Right lobe of liver (tissue), 6 donors: ENCODE data around the gene CMPK2. TPM values are rescaled to one million over a fixed set of nuclear protein-coding genes. Genes with fewer than 3 reads are reported as not detected.

Experiments
- ATAC-seq, 4 donors: fragments of 200-7000 bp; cut with Tn5 transposase; one replicate each; pipeline ENCODE4 v1.9.1; 2020; ENCODE audit warnings: mild to moderate bottlenecking in 4 of 4, moderate library complexity in 4 of 4
- DNase-seq, 3 donors: peaks; one replicate each; pipeline ENCODE4 v3.0.0-alpha.2; 2020
- H3K27ac ChIP-seq, 3 donors: fragments of 200-600 bp; one replicate each; pipeline ENCODE4 v1.8.0; 2022
- H3K27me3 ChIP-seq, 2 donors: fragments of 200-600 bp; one replicate each; pipeline ENCODE4 v1.8.0; 2022
- H3K36me3 ChIP-seq, 4 donors: fragments of 200-600 bp; sonication (generic) in 1 of 4; one replicate each; pipeline versions ENCODE4 v1.5.1 to v1.8.0; 2017 to 2022; ENCODE audit warnings: control low read depth in 1 of 4
- H3K4me1 ChIP-seq, 4 donors: fragments of 200-600 bp; sonication (generic) in 1 of 4; one replicate each; pipeline versions ENCODE4 v1.5.1 to v1.8.0; 2017 to 2022; ENCODE audit warnings: control low read depth in 1 of 4
- H3K4me3 ChIP-seq, 3 donors: fragments of 200-600 bp; one replicate each; pipeline ENCODE4 v1.8.0; 2022
- H3K9me3 ChIP-seq, 4 donors: fragments of 200-600 bp; sonication (generic) in 1 of 4; one replicate each; pipeline versions ENCODE4 v1.5.1 to v1.8.0; 2017 to 2022; ENCODE audit warnings: control low read depth in 1 of 4
- POLR2A ChIP-seq: fragments of 450-650 bp; IDR thresholded peaks from one replicate; pipeline ENCODE4 v1.6.1; 2017; ENCODE audit warnings: antibody characterized with exemption, mild to moderate bottlenecking
- WGBS: methylation state at CpG from one replicate; pipeline ENCODE4 v1.1.6; 2018; ENCODE audit warnings: low coverage, low lambda C conversion rate; ENCODE audit not compliant: insufficient coverage; ENCODE audit errors: missing lambda C conversion rate; 5-methylcytosine and 5-hydroxymethylcytosine counted together
- intact Hi-C, 2 donors: fragments of 100-400 bp; cut with DNase I; formaldehyde crosslinking; loops; one replicate each; pipeline versions ENCODE4 v1.11.2 to v1.14.1; 2022
- total RNA-seq, 6 experiments: library from RNA; depleted of rRNA in 2 of 6; stranded (reverse); fragments of >200 nt in 2 of 6; fragmentation: NEBNext Ultra II Directional in 3 of 6; extraction: Animal tissue kit (Norgen Biotek cat#: 25700) in 3 of 6; gene quantifications; one replicate each; pipeline versions ENCODE4 v1.1.0 to v1.2.4, GENCODE V29; 2016 to 2023
- TF ChIP-seq, protein P1 (sequence below), 4 donors: fragments of 200-600 bp in 3 of 4; fragments of 450-650 bp in 1 of 4; IDR thresholded peaks; one replicate each; pipeline versions ENCODE4 v1.5.1 to v1.8.0; 2016 to 2022; ENCODE audit warnings: antibody characterized with exemption in 4 of 4, mild to moderate bottlenecking in 2 of 4
- donor health status: DM: no; HTN: yes; CAD: no.
- donor health status: DM: no; HTN: no; CAD: no.
- donor health status: DM: no; HTN: no; CAD: no.
- donor health status: DM: no; HTN: yes; CAD: no.
- donor health status: DM: no; HTN: yes; CAD: no.

The CMPK2 gene
- total RNA-seq, 6 experiments from 2014 or later: 1.9 to 5.1 (median 3.8) TPM

DNA sequence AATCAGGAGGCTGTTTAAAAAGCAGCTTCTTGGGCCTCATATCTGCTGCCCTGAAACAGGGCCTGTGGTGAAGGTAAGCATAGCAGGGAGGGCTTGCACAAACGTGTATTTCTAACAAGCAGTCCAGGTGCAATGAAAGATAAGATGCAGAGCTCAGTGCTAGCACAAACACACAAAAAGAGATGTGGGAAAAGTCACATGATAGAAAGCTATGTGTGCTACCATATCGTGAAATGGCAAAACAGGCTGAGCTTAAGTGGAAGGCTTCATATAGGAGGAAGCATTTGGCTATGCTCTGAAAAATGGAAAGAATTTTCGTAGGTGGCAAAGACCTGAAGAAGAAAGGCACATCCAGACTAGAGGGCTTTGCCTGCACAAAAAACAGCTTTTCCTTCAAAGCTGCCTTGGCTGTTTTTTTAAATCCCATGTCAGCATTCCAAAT lies 22.1 kb upstream of the CMPK2 start:
- intact Hi-C loops: no loop called here
- ATAC-seq: no peak
- no peak overlapping the region for H3K4me3 ChIP-seq

DNA sequence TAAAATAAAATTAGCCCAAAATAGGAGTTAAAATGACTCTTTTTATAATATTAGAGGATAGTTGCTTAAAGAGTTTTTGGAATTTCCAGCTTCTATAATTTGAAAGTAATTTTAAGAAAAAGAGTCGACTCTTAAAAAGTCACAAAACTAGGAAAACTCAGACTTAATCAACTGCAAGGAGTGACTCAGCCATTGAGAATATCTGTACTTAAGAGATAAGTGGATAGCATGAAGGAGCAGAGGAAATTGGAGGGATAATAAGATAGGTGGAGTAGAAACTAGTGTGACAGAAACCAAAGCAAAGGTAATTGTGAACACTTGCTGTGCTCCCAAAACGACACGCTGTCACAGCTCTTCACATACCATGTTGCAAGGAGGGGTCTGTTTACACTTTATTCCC lies 20.3 kb upstream of the CMPK2 start:
- Histone ChIP-seq H3K27ac (no peak overlapping the region), H3K36me3 (no peaks in the 10 kb centered on the region), H3K27me3 (no peaks in the 10 kb centered on the region), H3K9me3 (no peaks in the 10 kb centered on the region), H3K4me1 (no peaks in the 10 kb centered on the region), H3K4me3 (no peak overlapping the region)
- no peak for ATAC-seq
- DNase-seq: no peak
- intact Hi-C loops: no loop called here
- 96% methylated on average over 3 of the region's 3 CpGs for WGBS
- TF ChIP-seq POLR2A: no peak
- TF ChIP-seq, protein P1, sequence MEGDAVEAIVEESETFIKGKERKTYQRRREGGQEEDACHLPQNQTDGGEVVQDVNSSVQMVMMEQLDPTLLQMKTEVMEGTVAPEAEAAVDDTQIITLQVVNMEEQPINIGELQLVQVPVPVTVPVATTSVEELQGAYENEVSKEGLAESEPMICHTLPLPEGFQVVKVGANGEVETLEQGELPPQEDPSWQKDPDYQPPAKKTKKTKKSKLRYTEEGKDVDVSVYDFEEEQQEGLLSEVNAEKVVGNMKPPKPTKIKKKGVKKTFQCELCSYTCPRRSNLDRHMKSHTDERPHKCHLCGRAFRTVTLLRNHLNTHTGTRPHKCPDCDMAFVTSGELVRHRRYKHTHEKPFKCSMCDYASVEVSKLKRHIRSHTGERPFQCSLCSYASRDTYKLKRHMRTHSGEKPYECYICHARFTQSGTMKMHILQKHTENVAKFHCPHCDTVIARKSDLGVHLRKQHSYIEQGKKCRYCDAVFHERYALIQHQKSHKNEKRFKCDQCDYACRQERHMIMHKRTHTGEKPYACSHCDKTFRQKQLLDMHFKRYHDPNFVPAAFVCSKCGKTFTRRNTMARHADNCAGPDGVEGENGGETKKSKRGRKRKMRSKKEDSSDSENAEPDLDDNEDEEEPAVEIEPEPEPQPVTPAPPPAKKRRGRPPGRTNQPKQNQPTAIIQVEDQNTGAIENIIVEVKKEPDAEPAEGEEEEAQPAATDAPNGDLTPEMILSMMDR (IDR thresholded peaks at IDR 0.05): no peak

More for the DNA sequence above, 22.1 kb upstream of the CMPK2 start:
- 67% methylated on average over 3 of the region's 3 CpGs for WGBS
- TF ChIP-seq, protein P1 (IDR thresholded peaks at IDR 0.05): no peak
- no peak for TF ChIP-seq POLR2A
- Histone ChIP-seq H3K27me3 (no peaks in the 10 kb centered on the region), H3K9me3 (no peaks in the 10 kb centered on the region), H3K4me1 (no peaks in the 10 kb centered on the region), H3K27ac (no peak overlapping the region), H3K36me3 (no peaks in the 10 kb centered on the region)
- no peak for DNase-seq

DNA sequence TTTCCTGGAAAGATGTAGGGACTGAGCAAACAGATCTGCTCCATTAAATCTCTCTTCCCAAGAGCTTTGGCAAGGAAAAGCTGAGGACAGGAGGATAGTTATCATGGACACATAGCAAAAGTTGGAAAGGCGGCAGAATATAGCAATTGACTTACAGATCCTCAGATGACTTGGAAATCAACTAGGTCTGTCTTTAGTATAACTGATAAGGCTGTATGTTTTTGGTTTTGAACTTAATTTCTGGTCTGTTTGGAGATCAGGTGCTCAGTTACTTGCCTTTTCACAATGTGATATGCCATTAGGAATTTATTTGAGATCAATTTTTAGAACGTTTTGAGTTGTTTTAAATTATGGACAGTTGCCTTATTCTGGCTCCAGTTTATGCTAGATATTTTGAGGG lies 19.8 kb upstream of the CMPK2 start:
- intact Hi-C loops: no loop called here
- no peak overlapping the region for H3K27ac ChIP-seq
- no peak for ATAC-seq

DNA sequence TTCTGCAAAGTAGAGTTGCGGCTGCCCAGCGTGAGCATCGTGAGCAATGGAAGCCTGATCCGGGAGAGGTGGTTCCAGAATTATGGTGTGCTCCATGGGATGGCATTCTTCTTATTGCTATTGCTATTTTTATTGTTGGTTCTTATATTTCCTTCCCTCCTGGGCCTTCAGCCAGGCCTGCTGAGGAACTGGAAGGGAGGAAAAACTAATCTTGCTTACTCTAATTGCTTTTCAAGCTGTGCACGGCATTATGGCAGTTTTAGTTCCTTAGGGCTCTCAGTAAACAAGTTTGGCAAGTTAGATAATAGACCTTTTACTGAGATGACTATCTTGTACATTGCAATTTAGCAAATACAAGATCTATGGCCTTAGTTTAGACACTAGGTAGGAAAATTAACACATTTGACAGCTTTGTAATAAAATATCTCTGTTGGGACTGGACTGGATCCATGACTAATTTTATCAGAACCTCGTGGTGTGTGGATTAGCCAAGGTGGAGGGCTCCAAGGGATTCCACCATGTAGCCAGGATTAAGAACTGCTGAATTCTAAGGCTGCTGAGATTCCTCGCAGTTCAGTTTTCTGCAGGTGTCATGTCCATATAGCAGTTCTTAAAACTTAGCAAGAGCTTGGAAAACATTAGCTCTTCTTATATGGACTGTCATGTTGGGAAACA lies 17.9 kb upstream of the CMPK2 start:
- no peaks in the 10 kb centered on the region for H3K4me1 ChIP-seq
- no peaks in the 10 kb centered on the region for H3K36me3 ChIP-seq
- no peak overlapping the region for H3K4me3 ChIP-seq
- no peaks in the 10 kb centered on the region for H3K9me3 ChIP-seq
- intact Hi-C loops: no loop called here
- H3K27me3 ChIP-seq: no peaks in the 10 kb centered on the region
- 48% methylated on average over 4 of the region's 7 CpGs for WGBS
- no peak for DNase-seq
- no peak overlapping the region for H3K27ac ChIP-seq
- TF ChIP-seq, protein P1 (IDR thresholded peaks at IDR 0.05): no peak
- TF ChIP-seq POLR2A: no peak
- ATAC-seq: peak in 2 of 4 donors; percentile 25 to 65

More for the DNA sequence above, 19.8 kb upstream of the CMPK2 start:
- TF ChIP-seq, protein P1 (IDR thresholded peaks at IDR 0.05): no peak
- TF ChIP-seq POLR2A: no peak
- Histone ChIP-seq H3K4me3 (no peak overlapping the region), H3K27me3 (no peaks in the 10 kb centered on the region), H3K9me3 (no peaks in the 10 kb centered on the region), H3K4me1 (no peaks in the 10 kb centered on the region), H3K36me3 (no peaks in the 10 kb centered on the region)
- WGBS: 53% methylated on average over 2 of the region's 2 CpGs
- DNase-seq: no peak
